ENCODE measurements around the gene ROCK2. TPM values are rescaled to one million over a fixed set of nuclear protein-coding genes. Genes with fewer than 3 reads are reported as not detected.

ROCK2 gene
- total and polyA plus RNA-seq, 2 of the 13 experiments (the other 11 are each of a cell fraction or from before 2014, with no cell fraction given), result 38.1 to 119 TPM

GRCh38 chr2:11387843-11388242 lies 43.4 kb upstream of the ROCK2 start (continued):
- no peak for TF ChIP-seq GZF1 (CRISPR knock-in tag; IDR thresholded peaks at IDR 0.05)
- TF ChIP-seq BCLAF1 (IDR thresholded peaks at IDR 0.05), result no peak
- TF ChIP-seq ZNF598 (CRISPR knock-in tag; IDR thresholded peaks at IDR 0.05; ENCODE audit: borderline replicate concordance), result no peak
- no peak for TF ChIP-seq ZNF644 (CRISPR knock-in tag; IDR thresholded peaks at IDR 0.05; ENCODE audit: low read depth)
- no peak for TF ChIP-seq ZC3H4 (CRISPR knock-in tag; IDR thresholded peaks at IDR 0.05; ENCODE audit: borderline replicate concordance)
- TF ChIP-seq HDAC1 (CRISPR knock-in tag; IDR thresholded peaks at IDR 0.05), result no peak; the same call in 1 of the 2 replicates
- TF ChIP-seq YY1 (IDR thresholded peaks at IDR 0.05; ENCODE audit: insufficient read depth, insufficient replicate concordance, low read depth, low read length), result no peak
- no peak for TF ChIP-seq ZNF280D (CRISPR knock-in tag; IDR thresholded peaks at IDR 0.05)
- TF ChIP-seq POLR2A (IDR thresholded peaks at IDR 0.05; ENCODE audit: insufficient read depth in 1 of 2, low read depth in 2 of 2, low read length in 2 of 2), result no peak
- TF ChIP-seq ZBTB38 (CRISPR knock-in tag; IDR thresholded peaks at IDR 0.05), result no peak
- TF ChIP-seq ZNF564 (CRISPR knock-in tag; IDR thresholded peaks at IDR 0.05), result no peak
- peak; percentile 44; the same call in 1 of the 2 replicates for TF ChIP-seq NFKBIZ (CRISPR knock-in tag; IDR thresholded peaks at IDR 0.05)
- TF ChIP-seq KDM1A (CRISPR knock-in tag; IDR thresholded peaks at IDR 0.05), result no peak
- TF ChIP-seq, protein P1, sequence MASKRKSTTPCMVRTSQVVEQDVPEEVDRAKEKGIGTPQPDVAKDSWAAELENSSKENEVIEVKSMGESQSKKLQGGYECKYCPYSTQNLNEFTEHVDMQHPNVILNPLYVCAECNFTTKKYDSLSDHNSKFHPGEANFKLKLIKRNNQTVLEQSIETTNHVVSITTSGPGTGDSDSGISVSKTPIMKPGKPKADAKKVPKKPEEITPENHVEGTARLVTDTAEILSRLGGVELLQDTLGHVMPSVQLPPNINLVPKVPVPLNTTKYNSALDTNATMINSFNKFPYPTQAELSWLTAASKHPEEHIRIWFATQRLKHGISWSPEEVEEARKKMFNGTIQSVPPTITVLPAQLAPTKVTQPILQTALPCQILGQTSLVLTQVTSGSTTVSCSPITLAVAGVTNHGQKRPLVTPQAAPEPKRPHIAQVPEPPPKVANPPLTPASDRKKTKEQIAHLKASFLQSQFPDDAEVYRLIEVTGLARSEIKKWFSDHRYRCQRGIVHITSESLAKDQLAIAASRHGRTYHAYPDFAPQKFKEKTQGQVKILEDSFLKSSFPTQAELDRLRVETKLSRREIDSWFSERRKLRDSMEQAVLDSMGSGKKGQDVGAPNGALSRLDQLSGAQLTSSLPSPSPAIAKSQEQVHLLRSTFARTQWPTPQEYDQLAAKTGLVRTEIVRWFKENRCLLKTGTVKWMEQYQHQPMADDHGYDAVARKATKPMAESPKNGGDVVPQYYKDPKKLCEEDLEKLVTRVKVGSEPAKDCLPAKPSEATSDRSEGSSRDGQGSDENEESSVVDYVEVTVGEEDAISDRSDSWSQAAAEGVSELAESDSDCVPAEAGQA (IDR thresholded peaks at IDR 0.05; ENCODE audit: low read depth), result no peak
- TF ChIP-seq, protein P1 (CRISPR knock-in tag; IDR thresholded peaks at IDR 0.05; ENCODE audit: borderline replicate concordance), result 0 out of 2 replicates have a peak, but pooled peaks have one; percentile 0
- TF ChIP-seq, protein P2, sequence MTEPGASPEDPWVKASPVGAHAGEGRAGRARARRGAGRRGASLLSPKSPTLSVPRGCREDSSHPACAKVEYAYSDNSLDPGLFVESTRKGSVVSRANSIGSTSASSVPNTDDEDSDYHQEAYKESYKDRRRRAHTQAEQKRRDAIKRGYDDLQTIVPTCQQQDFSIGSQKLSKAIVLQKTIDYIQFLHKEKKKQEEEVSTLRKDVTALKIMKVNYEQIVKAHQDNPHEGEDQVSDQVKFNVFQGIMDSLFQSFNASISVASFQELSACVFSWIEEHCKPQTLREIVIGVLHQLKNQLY (CRISPR knock-in tag; IDR thresholded peaks at IDR 0.05), result no peak
- no peak for TF ChIP-seq ZNF629 (CRISPR knock-in tag; conservative IDR thresholded peaks at IDR 0.05)

Measured in HepG2 (cell line).